ENCODE results near the gene TALDO1.
A peak's percentile ranks its signal among the peaks of the same experiment; 100 is the strongest.

Gene TALDO1

GRCh38 chr11:787084-787675, 39.9 kb downstream of the TALDO1 start:
- DNase-seq (ENCODE audit: low read depth): no peak

- DNase-seq (ENCODE audit: low read depth): no peak
These were observed 40.9 kb downstream of the TALDO1 start for GRCh38 chr11:788009-788640.

- DNase-seq (ENCODE audit: low read depth): no peak
These were observed 42.0 kb downstream of the TALDO1 start for GRCh38 chr11:788953-789940.

GRCh38 chr11:789943-790342, 42.7 kb downstream of the TALDO1 start, which contains the start of gene CEND1:
TSS of gene CEND1 (minus strand) at chr11:790090. CDS start at chr11:788576, 1,514 bp downstream.
- no peak for DNase-seq (ENCODE audit: low read depth)

GRCh38 chr11:790721-791564, 43.7 kb downstream of the TALDO1 start:
- no peak for DNase-seq (ENCODE audit: low read depth)

GRCh38 chr11:791658-792534, 44.6 kb downstream of the TALDO1 start:
- DNase-seq (ENCODE audit: low read depth): no peak

GRCh38 chr11:792535-792821, 45.2 kb downstream of the TALDO1 start:
- no peak for DNase-seq (ENCODE audit: low read depth)

GRCh38 chr11:792873-793272, 45.6 kb downstream of the TALDO1 start:
- DNase-seq (ENCODE audit: low read depth): no peak

- DNase-seq (ENCODE audit: low read depth): no peak
These were observed 46.3 kb downstream of the TALDO1 start for GRCh38 chr11:793556-793955.

GRCh38 chr11:794013-794765, 46.9 kb downstream of the TALDO1 start:
- DNase-seq (ENCODE audit: low read depth): no peak

- DNase-seq (ENCODE audit: low read depth): no peak
These were observed 47.7 kb downstream of the TALDO1 start for GRCh38 chr11:794766-795633.

GRCh38 chr11:795634-796564, 48.6 kb downstream of the TALDO1 start:
- DNase-seq (ENCODE audit: low read depth): peak; percentile 67

- DNase-seq (ENCODE audit: low read depth): no peak
These were observed 49.5 kb downstream of the TALDO1 start for GRCh38 chr11:796565-797295.

GRCh38 chr11:797296-798092, 50.2 kb downstream of the TALDO1 start:
- DNase-seq (ENCODE audit: low read depth): peak; percentile 70

- DNase-seq (ENCODE audit: low read depth): peak; percentile 72
These were observed 50.9 kb downstream of the TALDO1 start, which contains the start of gene SLC25A22 for GRCh38 chr11:798093-798713. TSS of gene SLC25A22 (minus strand) at chr11:798281. CDS start at chr11:795006, 3,275 bp downstream.

Measured in T follicular helper cell (primary cell).